GM23338 (cell line): ENCODE measurements around the gene TLE3.

Experiments used
- CREB1 ChIP-seq: fragments of 250-450 bp; sonication (Bioruptor Pico); IDR thresholded peaks from 2 replicates; pipeline ENCODE4 v1.5.0; 2020; ENCODE audit warnings: low read depth, mild to moderate bottlenecking, moderate library complexity
- CTCF ChIP-seq, 2 experiments: fragments of 200-600 bp in 1 of 2; sonication (generic) in 1 of 2; conservative IDR thresholded peaks; 2 replicates each; pipeline versions ENCODE4 v1.5.1 to v1.6.1; 2016 to 2017; ENCODE audit warnings: antibody characterized with exemption in 2 of 2, low read depth in 2 of 2, mild to moderate bottlenecking in 2 of 2, moderate library complexity in 1 of 2
- ETS1 ChIP-seq: IDR thresholded peaks from 2 replicates; pipeline ENCODE4 v1.6.1; 2016; ENCODE audit warnings: antibody characterized with exemption
- EZH2 ChIP-seq: fragments of 200-600 bp; sonication (generic); IDR thresholded peaks from one replicate; pipeline ENCODE4 v1.8.0; 2017; ENCODE audit warnings: antibody characterized with exemption, mild to moderate bottlenecking, low read depth; ENCODE audit not compliant: unreplicated experiment
- EZH2phosphoT487 ChIP-seq: fragments of 200-600 bp; sonication (generic); IDR thresholded peaks from one replicate; pipeline ENCODE4 v1.8.1; 2018; ENCODE audit warnings: antibody characterized with exemption; ENCODE audit not compliant: unreplicated experiment
- JUNB ChIP-seq: IDR thresholded peaks from one replicate; pipeline ENCODE4 v1.6.1; 2016; ENCODE audit warnings: antibody characterized with exemption; ENCODE audit not compliant: unreplicated experiment
- POLR2AphosphoS5 ChIP-seq: IDR thresholded peaks from 2 replicates; pipeline ENCODE4 v1.6.1; 2016; ENCODE audit warnings: antibody characterized with exemption, low read depth
- REST ChIP-seq: IDR thresholded peaks from one replicate; pipeline ENCODE4 v1.6.1; 2018; ENCODE audit warnings: antibody characterized with exemption; ENCODE audit not compliant: unreplicated experiment
- STAT1 ChIP-seq: IDR thresholded peaks from one replicate; pipeline ENCODE4 v1.6.1; 2016; ENCODE audit warnings: antibody characterized with exemption; ENCODE audit not compliant: unreplicated experiment
- ZNF331 ChIP-seq: fragments of 250-450 bp; sonication (Bioruptor Pico); IDR thresholded peaks from 2 replicates; pipeline ENCODE4 v1.5.0; 2020; ENCODE audit warnings: low read depth, mild to moderate bottlenecking, moderate library complexity
- TF ChIP-seq, protein P1 (sequence below): fragments of 250-450 bp; sonication (Bioruptor Pico); IDR thresholded peaks from 2 replicates; pipeline ENCODE4 v1.5.0; 2020; ENCODE audit warnings: mild to moderate bottlenecking, moderate library complexity

DNA sequence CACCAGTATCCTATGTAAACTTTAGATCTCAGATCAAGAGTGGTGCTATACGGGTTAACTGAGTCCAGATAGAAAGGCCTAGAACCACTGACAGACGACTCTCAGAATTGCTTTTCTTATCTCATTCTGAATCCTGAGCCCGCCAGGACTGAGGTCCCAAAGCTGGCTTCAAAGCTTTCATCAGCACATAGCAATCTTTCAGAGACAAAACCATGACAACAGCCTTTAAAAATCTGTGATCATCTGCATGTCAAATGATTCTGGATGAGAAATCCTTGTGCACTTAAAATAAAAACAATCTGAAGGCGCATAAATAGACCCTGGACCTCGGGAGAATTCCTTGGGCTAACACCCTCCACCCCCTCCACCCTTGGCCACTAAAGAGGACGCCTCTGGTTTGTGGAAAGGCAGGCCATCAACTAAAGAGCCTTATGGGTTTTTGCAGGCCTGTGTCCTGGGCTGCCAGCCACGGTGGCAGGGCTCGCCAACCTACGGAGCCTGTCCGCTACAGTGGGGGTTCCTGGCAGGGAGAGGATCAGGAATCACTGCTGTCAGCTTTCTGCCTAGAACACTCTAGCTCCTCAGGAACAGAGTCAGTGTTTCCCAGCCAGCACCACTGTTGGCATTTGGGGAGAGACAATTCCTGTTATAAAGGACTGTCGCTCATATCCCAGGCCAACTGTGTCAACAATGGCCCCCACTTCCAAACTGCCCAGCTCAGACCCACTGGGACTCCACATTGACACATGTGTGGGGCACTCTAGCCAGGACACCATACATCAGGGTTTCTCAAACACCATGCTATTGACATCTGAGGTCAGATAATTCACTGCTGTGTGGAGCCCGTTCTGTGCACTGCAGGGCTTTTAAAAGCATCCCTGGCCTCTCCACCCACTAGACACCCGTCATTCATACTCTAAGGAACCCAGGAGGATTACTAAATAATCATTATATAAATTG lies 20.2 kb downstream of the TLE3 start:
- TF ChIP-seq EZH2phosphoT487: no peak
- TF ChIP-seq POLR2AphosphoS5: no peak
- TF ChIP-seq CTCF (conservative IDR thresholded peaks at IDR 0.05; ENCODE audit: low read depth in 2 of 2): no peak
- TF ChIP-seq REST: no peak
- TF ChIP-seq EZH2: no peak
- TF ChIP-seq ZNF331 (CRISPR knock-in tag): no peak
- TF ChIP-seq CREB1 (CRISPR knock-in tag): no peak
- no peak for TF ChIP-seq STAT1
- no peak for TF ChIP-seq ETS1
- TF ChIP-seq JUNB: no peak
- TF ChIP-seq, protein P1, sequence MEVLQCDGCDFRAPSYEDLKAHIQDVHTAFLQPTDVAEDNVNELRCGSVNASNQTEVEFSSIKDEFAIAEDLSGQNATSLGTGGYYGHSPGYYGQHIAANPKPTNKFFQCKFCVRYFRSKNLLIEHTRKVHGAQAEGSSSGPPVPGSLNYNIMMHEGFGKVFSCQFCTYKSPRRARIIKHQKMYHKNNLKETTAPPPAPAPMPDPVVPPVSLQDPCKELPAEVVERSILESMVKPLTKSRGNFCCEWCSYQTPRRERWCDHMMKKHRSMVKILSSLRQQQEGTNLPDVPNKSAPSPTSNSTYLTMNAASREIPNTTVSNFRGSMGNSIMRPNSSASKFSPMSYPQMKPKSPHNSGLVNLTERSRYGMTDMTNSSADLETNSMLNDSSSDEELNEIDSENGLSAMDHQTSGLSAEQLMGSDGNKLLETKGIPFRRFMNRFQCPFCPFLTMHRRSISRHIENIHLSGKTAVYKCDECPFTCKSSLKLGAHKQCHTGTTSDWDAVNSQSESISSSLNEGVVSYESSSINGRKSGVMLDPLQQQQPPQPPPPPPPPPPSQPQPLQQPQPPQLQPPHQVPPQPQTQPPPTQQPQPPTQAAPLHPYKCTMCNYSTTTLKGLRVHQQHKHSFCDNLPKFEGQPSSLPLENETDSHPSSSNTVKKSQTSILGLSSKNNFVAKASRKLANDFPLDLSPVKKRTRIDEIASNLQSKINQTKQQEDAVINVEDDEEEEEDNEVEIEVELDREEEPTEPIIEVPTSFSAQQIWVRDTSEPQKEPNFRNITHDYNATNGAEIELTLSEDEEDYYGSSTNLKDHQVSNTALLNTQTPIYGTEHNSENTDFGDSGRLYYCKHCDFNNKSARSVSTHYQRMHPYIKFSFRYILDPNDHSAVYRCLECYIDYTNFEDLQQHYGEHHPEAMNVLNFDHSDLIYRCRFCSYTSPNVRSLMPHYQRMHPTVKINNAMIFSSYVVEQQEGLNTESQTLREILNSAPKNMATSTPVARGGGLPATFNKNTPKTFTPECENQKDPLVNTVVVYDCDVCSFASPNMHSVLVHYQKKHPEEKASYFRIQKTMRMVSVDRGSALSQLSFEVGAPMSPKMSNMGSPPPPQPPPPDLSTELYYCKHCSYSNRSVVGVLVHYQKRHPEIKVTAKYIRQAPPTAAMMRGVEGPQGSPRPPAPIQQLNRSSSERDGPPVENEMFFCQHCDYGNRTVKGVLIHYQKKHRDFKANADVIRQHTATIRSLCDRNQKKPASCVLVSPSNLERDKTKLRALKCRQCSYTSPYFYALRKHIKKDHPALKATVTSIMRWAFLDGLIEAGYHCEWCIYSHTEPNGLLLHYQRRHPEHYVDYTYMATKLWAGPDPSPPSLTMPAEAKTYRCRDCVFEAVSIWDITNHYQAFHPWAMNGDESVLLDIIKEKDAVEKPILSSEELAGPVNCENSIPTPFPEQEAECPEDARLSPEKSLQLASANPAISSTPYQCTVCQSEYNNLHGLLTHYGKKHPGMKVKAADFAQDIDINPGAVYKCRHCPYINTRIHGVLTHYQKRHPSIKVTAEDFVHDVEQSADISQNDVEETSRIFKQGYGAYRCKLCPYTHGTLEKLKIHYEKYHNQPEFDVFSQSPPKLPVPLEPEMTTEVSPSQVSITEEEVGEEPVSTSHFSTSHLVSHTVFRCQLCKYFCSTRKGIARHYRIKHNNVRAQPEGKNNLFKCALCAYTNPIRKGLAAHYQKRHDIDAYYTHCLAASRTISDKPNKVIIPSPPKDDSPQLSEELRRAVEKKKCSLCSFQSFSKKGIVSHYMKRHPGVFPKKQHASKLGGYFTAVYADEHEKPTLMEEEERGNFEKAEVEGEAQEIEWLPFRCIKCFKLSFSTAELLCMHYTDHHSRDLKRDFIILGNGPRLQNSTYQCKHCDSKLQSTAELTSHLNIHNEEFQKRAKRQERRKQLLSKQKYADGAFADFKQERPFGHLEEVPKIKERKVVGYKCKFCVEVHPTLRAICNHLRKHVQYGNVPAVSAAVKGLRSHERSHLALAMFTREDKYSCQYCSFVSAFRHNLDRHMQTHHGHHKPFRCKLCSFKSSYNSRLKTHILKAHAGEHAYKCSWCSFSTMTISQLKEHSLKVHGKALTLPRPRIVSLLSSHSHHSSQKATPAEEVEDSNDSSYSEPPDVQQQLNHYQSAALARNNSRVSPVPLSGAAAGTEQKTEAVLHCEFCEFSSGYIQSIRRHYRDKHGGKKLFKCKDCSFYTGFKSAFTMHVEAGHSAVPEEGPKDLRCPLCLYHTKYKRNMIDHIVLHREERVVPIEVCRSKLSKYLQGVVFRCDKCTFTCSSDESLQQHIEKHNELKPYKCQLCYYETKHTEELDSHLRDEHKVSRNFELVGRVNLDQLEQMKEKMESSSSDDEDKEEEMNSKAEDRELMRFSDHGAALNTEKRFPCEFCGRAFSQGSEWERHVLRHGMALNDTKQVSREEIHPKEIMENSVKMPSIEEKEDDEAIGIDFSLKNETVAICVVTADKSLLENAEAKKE (CRISPR knock-in tag): no peak
